ENCODE results near the gene TNKS1BP1.
"Not testable (repeated sequence)": the region's sequence is repeated elsewhere in the genome, so short reads cannot be mapped to it uniquely, and the experiment has no call there.

TNKS1BP1 gene

GRCh38 chr11:57283231-57283990 is 41.3 kb downstream of the TNKS1BP1 start:
- DNase-seq, result no peak

GRCh38 chr11:57281546-57281945 is 43.2 kb downstream of the TNKS1BP1 start:
- not testable (repeated sequence) for DNase-seq

GRCh38 chr11:57279116-57279515 is 45.6 kb downstream of the TNKS1BP1 start:
- no peak for DNase-seq

- DNase-seq, result no peak
These were observed 46.0 kb downstream of the TNKS1BP1 start for GRCh38 chr11:57278721-57279095.

- DNase-seq, result peak; percentile 68
These were observed 46.7 kb downstream of the TNKS1BP1 start for GRCh38 chr11:57277845-57278720.

GRCh38 chr11:57276971-57277675 is 47.6 kb downstream of the TNKS1BP1 start:
- DNase-seq, result no peak

GRCh38 chr11:57276169-57276970 is 48.4 kb downstream of the TNKS1BP1 start:
- no peak for DNase-seq

GRCh38 chr11:57275582-57275981 is 49.2 kb downstream of the TNKS1BP1 start:
- DNase-seq, result no peak

- no peak for DNase-seq
These were observed 49.8 kb downstream of the TNKS1BP1 start for GRCh38 chr11:57274904-57275498.

GRCh38 chr11:57273448-57274058 is 51.2 kb downstream of the TNKS1BP1 start:
- no peak for DNase-seq

- no peak for DNase-seq
These were observed 55.2 kb downstream of the TNKS1BP1 start for GRCh38 chr11:57269571-57270021.

GRCh38 chr11:57266157-57266556 is 58.6 kb downstream of the TNKS1BP1 start:
- DNase-seq, result no peak

GRCh38 chr11:57263351-57263750 is 61.4 kb downstream of the TNKS1BP1 start:
- DNase-seq, result no peak

- DNase-seq, result no peak
These were observed 62.6 kb downstream of the TNKS1BP1 start for GRCh38 chr11:57262157-57262556.

- DNase-seq, result no peak
These were observed 63.6 kb downstream of the TNKS1BP1 start for GRCh38 chr11:57260937-57261783.

- DNase-seq, result no peak
These were observed 68.6 kb downstream of the TNKS1BP1 start for GRCh38 chr11:57256119-57256518.

- DNase-seq, result no peak
These were observed 69.1 kb downstream of the TNKS1BP1 start for GRCh38 chr11:57255618-57256017.

GRCh38 chr11:57254631-57255030 is 70.1 kb downstream of the TNKS1BP1 start:
- no peak for DNase-seq

- no peak for DNase-seq
These were observed 73.2 kb downstream of the TNKS1BP1 start for GRCh38 chr11:57251491-57252104.

- DNase-seq, result no peak
These were observed 73.7 kb downstream of the TNKS1BP1 start for GRCh38 chr11:57251037-57251436.

Measured in activated CD8-positive, alpha-beta memory T cell treated with anti-CD3 and anti-CD28 coated beads for 24 hours (primary cell).